GM23248 (cell line): ENCODE data around the gene NFE2L3.

ENCODE experiments used
- EZH2 ChIP-seq: fragments of 200-600 bp; sonication (generic); IDR thresholded peaks from 2 replicates; pipeline ENCODE4 v1.6.1; 2018; ENCODE audit warnings: antibody characterized with exemption, mild to moderate bottlenecking; ENCODE audit not compliant: insufficient read depth, poor library complexity, severe bottlenecking
- EZH2phosphoT487 ChIP-seq: fragments of 200-600 bp; sonication (generic); IDR thresholded peaks from 2 replicates; pipeline ENCODE4 v1.6.1; 2018; ENCODE audit warnings: antibody characterized with exemption, moderate library complexity, mild to moderate bottlenecking, low read depth; ENCODE audit not compliant: insufficient read depth

DNA sequence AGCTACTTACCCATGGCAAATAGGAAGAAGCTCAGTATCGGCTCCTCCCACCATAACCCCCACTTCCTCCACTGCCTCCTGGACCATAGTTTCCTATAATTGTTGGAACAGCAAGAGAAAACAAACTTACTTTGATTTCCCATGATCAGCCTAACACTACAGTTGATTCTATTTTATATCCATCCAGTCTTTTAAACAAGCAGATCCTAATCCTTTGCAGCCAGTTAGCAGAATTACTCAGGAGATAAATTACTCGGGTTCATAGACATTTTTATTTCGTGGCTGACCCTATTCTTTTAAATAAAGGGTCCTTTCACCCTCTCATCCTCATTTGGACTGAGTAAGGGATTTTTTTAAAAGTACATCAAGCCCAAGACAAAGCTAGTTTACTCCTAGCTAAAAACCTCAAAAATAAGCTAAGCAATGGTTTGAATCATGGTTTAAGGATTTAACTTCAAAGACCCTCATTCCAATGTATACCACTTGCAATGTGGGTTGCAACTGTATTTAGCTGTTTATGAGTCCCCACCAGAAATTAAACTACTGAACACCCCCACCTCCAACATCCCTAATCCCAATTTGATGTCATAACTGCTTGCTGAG lies 40.6 kb downstream of the NFE2L3 start:
- TF ChIP-seq EZH2 (no peak), EZH2phosphoT487 (no peak)
